ENCODE measurements around the gene ADGRB3. TPM values are rescaled to one million over a fixed set of nuclear protein-coding genes. Genes with fewer than 3 reads are reported as not detected.

ADGRB3 gene
- total RNA-seq, 1 donor from 2014 or later, result 14.9 TPM

DNA sequence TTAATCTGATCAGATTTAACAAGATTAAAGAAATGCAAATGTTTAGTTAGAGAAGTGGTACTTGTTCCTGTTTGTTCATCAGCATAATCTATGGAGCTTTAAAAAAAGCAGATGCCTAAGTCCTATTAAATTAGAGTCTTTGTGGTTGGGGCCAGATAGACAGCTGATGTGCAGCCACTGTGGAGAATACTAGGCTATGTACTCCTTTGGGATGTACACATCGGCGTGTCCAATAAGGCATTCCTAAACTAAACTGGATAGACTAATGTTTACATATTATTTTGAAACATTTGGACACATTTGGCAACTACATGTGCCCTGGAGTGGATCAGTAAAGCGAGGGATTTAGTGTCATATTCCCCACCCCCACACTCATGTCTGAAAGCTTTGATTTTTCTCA, 702.2 kb downstream of the ADGRB3 start:
- H3K4me1 Mint-ChIP-seq, result no peaks in the 10 kb centered on the region
- no peaks in the 10 kb centered on the region for H3K9me3 Mint-ChIP-seq
- no peaks in the 10 kb centered on the region for H3K36me3 Mint-ChIP-seq
- H3K27ac Mint-ChIP-seq, result no peak overlapping the region
- TF ChIP-seq, protein P1, sequence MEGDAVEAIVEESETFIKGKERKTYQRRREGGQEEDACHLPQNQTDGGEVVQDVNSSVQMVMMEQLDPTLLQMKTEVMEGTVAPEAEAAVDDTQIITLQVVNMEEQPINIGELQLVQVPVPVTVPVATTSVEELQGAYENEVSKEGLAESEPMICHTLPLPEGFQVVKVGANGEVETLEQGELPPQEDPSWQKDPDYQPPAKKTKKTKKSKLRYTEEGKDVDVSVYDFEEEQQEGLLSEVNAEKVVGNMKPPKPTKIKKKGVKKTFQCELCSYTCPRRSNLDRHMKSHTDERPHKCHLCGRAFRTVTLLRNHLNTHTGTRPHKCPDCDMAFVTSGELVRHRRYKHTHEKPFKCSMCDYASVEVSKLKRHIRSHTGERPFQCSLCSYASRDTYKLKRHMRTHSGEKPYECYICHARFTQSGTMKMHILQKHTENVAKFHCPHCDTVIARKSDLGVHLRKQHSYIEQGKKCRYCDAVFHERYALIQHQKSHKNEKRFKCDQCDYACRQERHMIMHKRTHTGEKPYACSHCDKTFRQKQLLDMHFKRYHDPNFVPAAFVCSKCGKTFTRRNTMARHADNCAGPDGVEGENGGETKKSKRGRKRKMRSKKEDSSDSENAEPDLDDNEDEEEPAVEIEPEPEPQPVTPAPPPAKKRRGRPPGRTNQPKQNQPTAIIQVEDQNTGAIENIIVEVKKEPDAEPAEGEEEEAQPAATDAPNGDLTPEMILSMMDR (IDR thresholded peaks at IDR 0.05; ENCODE audit: unreplicated experiment), result no peak
- H3K27me3 Mint-ChIP-seq (ENCODE audit: low read depth), result no peaks in the 10 kb centered on the region
- no peak overlapping the region for H3K4me3 Mint-ChIP-seq
- no peak for DNase-seq (ENCODE audit: low spot score in 2 of 2, unreplicated experiment in 2 of 2)

DNA sequence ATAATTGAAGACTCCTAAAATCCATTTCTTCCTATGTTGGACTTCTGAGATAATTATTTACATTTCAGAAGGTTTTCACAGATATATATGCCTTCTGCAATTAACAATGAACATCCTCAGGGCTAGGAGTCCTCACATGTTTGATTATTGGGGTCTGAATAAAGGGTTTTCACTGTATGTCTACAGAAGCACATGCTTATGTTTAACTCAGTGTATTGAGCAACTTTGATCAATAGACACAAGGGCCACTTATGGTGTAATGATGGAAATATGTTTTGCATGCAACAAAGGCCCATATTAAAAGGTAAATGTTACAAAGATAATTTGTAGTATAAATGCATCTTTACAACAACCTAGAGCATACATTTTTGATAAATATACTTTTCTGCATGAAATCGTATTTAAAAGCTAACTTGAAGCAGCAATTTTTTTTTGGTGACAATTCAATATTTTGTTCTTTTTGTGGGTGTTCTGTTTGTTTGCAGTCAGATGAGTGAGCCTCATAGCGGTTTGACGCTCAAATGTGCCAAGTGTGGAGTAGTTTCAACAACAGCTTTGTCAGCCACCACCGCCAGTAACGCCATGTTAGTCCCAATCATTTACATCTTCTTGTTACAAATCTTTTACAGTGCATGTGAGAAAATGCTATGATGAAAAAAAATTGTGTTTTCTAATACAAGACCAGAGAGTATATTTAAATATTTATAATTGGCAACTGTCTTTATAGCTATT, 703.5 kb downstream of the ADGRB3 start:
- no peak for DNase-seq (ENCODE audit: low spot score in 2 of 2, unreplicated experiment in 2 of 2)
- no peaks in the 10 kb centered on the region for H3K27me3 Mint-ChIP-seq (ENCODE audit: low read depth)
- no peaks in the 10 kb centered on the region for H3K4me1 Mint-ChIP-seq
- TF ChIP-seq, protein P1 (IDR thresholded peaks at IDR 0.05; ENCODE audit: unreplicated experiment), result no peak
- H3K4me3 Mint-ChIP-seq, result no peak overlapping the region
- no peak overlapping the region for H3K27ac Mint-ChIP-seq
- no peaks in the 10 kb centered on the region for H3K36me3 Mint-ChIP-seq
- no peaks in the 10 kb centered on the region for H3K9me3 Mint-ChIP-seq

DNA sequence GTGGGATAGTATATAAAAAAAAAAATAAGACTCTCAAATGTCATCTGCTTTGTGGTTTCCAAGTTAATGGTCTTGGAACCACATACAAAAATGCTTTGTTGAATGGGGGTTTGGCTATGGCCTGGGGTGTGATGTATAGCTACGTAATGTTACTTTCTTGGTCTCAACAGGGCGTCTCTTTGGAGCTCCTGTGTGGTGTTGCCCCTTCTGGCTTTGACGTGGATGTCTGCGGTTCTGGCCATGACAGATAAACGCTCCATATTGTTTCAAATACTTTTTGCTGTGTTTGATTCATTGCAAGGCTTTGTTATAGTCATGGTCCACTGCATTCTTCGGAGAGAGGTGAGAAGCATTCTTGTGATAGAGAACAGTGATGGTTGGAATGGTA, 704.1 kb downstream of the ADGRB3 start:
- Mint-ChIP-seq H3K36me3 (no peaks in the 10 kb centered on the region), H3K9me3 (no peaks in the 10 kb centered on the region), H3K4me3 (no peak overlapping the region), H3K4me1 (no peaks in the 10 kb centered on the region), H3K27me3 (ENCODE audit: low read depth) (no peaks in the 10 kb centered on the region), H3K27ac (no peak overlapping the region)
- DNase-seq (ENCODE audit: low spot score in 2 of 2, unreplicated experiment in 2 of 2), result no peak
- TF ChIP-seq, protein P1 (IDR thresholded peaks at IDR 0.05; ENCODE audit: unreplicated experiment), result no peak

DNA sequence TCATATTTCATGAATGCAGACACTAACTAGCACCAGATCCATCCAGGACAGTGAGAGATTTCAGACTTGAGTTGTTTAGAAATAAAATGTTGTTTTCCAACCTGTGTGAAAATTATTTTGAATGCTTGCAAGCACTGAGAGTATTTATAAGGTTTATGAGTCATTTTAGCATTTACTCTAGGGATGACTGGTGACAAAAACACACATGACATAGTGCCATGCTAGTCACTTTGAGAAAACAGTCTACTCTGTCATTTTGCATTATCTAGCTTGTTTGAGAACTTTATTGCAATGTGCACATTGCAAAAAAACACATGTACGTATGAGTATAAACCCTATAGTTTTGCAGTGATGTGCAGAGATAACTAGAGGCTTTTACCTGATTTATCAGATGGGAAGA, 705.1 kb downstream of the ADGRB3 start:
- TF ChIP-seq, protein P1 (IDR thresholded peaks at IDR 0.05; ENCODE audit: unreplicated experiment), result no peak
- Mint-ChIP-seq H3K36me3 (no peaks in the 10 kb centered on the region), H3K27ac (no peak overlapping the region), H3K27me3 (ENCODE audit: low read depth) (no peaks in the 10 kb centered on the region), H3K9me3 (no peaks in the 10 kb centered on the region), H3K4me1 (no peaks in the 10 kb centered on the region), H3K4me3 (no peak overlapping the region)
- no peak for DNase-seq (ENCODE audit: low spot score in 2 of 2, unreplicated experiment in 2 of 2)

DNA sequence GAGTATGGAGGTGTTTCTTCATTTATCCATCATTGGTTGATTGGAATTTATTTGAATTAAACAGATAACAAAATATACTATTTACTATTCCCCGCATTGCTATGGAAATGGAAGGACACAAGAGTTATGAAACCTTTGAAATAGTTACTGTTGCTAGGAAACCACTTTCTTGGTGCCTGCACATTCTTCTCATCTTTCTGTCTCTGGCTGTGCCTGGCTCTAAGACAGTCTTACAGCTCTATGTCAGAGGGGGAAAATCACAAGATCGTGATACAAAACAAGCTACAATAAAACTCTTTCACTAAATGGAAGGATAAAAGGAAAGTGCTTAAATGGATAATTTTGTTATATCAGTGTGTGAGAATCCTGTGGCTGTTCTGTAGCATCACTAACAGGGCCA, 708.8 kb downstream of the ADGRB3 start:
- Mint-ChIP-seq H3K27ac (no peak overlapping the region), H3K36me3 (no peaks in the 10 kb centered on the region), H3K9me3 (peaks cover 9% of the 10 kb centered on the region), H3K27me3 (ENCODE audit: low read depth) (no peaks in the 10 kb centered on the region), H3K4me3 (no peak overlapping the region), H3K4me1 (no peaks in the 10 kb centered on the region)
- TF ChIP-seq, protein P1 (IDR thresholded peaks at IDR 0.05; ENCODE audit: unreplicated experiment), result no peak
- no peak for DNase-seq (ENCODE audit: low spot score in 2 of 2, unreplicated experiment in 2 of 2)

All from mesothelial cell of epicardium (in vitro differentiated cells).